K562 (cell line): Measurements from ENCODE around the gene RAP1GAP2. TPM values are rescaled to one million over a fixed set of nuclear protein-coding genes. Genes with fewer than 3 reads are reported as not detected.

ENCODE experiments used
- polyA plus RNA-seq, 8 experiments: library from polyadenylated mRNA; depleted of rRNA in 4 of 8; stranded (reverse) in 5 of 8; unstranded in 3 of 8; fragments of >200 nt; fragmentation: Nextera tagmentation in 2 of 8; fragmentation: Illumina TruSeq in 1 of 8; extraction: Ambion mirVana in 2 of 8; extraction: Trizol in 1 of 8; gene quantifications; 2 replicates each; pipeline versions ENCODE4 v1.2.1 to v1.2.3, GENCODE V29; 2011 to 2014; ENCODE audit warnings: inconsistent platforms in 1 of 8, missing spikeins in 1 of 8
- total RNA-seq, 7 experiments: library from RNA; depleted of rRNA in 6 of 7; stranded (reverse); fragments of >200 nt in 6 of 7; fragmentation: Illumina TruSeq in 2 of 7; extraction: Trizol in 2 of 7; gene quantifications; 2 replicates each; pipeline versions ENCODE4 v1.2.1 to v1.2.3, GENCODE V29; 2011 to 2021; ENCODE audit warnings: low replicate concordance in 1 of 7
- TF ChIP-seq, protein P1 (sequence below): fragments of 450-650 bp; IDR thresholded peaks from 2 replicates; pipeline ENCODE4 v1.6.1; 2016; ENCODE audit warnings: mild to moderate bottlenecking, moderate library complexity

Gene RAP1GAP2
- total and polyA plus RNA-seq, 9 of the 15 experiments (the other 6 are each of a cell fraction or from before 2014, with no cell fraction given), result 0.01 to 1.3 (median 0.42) TPM; not detected in 1

DNA sequence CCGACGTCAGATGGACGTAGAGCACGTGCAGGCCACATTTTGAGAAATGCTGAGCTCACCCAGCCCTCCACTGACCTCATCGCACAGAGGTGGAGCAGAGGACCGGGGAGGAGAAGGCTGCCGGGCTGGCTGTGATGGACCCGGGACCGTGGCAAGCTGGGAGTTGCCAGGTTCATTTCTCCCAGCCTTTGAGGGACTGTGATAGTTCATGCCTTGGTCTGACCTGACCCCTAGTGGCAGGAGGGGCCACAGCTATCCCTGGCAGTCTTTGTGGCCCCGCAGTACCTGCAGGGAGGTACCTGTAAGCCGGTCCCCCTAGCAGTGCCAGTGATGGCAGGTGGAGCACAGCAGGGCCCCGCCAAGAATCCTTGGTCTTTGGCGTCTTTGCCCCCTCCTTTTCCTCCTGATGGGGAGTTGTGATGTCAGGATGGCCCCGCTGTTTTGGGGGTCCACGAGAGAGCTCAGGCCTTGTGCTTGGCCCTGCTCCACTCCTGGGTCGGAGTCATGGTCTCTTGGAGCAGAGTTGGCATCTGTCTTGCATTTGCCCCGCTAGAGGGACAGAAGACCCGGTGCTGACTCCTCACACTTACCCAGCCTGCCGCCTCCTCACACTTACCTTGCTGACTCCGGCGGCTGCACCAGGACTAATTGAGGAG, 216.8 kb downstream of the RAP1GAP2 start (continued):
- TF ChIP-seq, protein P1, sequence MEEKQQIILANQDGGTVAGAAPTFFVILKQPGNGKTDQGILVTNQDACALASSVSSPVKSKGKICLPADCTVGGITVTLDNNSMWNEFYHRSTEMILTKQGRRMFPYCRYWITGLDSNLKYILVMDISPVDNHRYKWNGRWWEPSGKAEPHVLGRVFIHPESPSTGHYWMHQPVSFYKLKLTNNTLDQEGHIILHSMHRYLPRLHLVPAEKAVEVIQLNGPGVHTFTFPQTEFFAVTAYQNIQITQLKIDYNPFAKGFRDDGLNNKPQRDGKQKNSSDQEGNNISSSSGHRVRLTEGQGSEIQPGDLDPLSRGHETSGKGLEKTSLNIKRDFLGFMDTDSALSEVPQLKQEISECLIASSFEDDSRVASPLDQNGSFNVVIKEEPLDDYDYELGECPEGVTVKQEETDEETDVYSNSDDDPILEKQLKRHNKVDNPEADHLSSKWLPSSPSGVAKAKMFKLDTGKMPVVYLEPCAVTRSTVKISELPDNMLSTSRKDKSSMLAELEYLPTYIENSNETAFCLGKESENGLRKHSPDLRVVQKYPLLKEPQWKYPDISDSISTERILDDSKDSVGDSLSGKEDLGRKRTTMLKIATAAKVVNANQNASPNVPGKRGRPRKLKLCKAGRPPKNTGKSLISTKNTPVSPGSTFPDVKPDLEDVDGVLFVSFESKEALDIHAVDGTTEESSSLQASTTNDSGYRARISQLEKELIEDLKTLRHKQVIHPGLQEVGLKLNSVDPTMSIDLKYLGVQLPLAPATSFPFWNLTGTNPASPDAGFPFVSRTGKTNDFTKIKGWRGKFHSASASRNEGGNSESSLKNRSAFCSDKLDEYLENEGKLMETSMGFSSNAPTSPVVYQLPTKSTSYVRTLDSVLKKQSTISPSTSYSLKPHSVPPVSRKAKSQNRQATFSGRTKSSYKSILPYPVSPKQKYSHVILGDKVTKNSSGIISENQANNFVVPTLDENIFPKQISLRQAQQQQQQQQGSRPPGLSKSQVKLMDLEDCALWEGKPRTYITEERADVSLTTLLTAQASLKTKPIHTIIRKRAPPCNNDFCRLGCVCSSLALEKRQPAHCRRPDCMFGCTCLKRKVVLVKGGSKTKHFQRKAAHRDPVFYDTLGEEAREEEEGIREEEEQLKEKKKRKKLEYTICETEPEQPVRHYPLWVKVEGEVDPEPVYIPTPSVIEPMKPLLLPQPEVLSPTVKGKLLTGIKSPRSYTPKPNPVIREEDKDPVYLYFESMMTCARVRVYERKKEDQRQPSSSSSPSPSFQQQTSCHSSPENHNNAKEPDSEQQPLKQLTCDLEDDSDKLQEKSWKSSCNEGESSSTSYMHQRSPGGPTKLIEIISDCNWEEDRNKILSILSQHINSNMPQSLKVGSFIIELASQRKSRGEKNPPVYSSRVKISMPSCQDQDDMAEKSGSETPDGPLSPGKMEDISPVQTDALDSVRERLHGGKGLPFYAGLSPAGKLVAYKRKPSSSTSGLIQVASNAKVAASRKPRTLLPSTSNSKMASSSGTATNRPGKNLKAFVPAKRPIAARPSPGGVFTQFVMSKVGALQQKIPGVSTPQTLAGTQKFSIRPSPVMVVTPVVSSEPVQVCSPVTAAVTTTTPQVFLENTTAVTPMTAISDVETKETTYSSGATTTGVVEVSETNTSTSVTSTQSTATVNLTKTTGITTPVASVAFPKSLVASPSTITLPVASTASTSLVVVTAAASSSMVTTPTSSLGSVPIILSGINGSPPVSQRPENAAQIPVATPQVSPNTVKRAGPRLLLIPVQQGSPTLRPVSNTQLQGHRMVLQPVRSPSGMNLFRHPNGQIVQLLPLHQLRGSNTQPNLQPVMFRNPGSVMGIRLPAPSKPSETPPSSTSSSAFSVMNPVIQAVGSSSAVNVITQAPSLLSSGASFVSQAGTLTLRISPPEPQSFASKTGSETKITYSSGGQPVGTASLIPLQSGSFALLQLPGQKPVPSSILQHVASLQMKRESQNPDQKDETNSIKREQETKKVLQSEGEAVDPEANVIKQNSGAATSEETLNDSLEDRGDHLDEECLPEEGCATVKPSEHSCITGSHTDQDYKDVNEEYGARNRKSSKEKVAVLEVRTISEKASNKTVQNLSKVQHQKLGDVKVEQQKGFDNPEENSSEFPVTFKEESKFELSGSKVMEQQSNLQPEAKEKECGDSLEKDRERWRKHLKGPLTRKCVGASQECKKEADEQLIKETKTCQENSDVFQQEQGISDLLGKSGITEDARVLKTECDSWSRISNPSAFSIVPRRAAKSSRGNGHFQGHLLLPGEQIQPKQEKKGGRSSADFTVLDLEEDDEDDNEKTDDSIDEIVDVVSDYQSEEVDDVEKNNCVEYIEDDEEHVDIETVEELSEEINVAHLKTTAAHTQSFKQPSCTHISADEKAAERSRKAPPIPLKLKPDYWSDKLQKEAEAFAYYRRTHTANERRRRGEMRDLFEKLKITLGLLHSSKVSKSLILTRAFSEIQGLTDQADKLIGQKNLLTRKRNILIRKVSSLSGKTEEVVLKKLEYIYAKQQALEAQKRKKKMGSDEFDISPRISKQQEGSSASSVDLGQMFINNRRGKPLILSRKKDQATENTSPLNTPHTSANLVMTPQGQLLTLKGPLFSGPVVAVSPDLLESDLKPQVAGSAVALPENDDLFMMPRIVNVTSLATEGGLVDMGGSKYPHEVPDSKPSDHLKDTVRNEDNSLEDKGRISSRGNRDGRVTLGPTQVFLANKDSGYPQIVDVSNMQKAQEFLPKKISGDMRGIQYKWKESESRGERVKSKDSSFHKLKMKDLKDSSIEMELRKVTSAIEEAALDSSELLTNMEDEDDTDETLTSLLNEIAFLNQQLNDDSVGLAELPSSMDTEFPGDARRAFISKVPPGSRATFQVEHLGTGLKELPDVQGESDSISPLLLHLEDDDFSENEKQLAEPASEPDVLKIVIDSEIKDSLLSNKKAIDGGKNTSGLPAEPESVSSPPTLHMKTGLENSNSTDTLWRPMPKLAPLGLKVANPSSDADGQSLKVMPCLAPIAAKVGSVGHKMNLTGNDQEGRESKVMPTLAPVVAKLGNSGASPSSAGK, result no peak
- TF ChIP-seq, all 486 proteins: peak for 5
